T-helper 1 cell treated with Interleukin-12 subunit alpha and Interleukin-12 subunit beta and Interleukin-4 antibody, amounts not matched to agents 30 ng/mL and 1 ng/mL, for 36 hours (primary cell): ENCODE results near the gene PDE3B. TPM values are rescaled to one million over a fixed set of nuclear protein-coding genes. Genes with fewer than 3 reads are reported as not detected.

ENCODE experiments used
- intact Hi-C: fragments of 100-400 bp; cut with micrococcal nuclease; formaldehyde crosslinking; loops from one replicate; pipeline ENCODE4 v1.15.1; 2024
- total RNA-seq: library from RNA; stranded (reverse); gene quantifications from 2 replicates; pipeline ENCODE4 v1.2.3, GENCODE V29; 2022

PDE3B gene
- total RNA-seq, 1 donor from 2014 or later: 125 TPM

DNA sequence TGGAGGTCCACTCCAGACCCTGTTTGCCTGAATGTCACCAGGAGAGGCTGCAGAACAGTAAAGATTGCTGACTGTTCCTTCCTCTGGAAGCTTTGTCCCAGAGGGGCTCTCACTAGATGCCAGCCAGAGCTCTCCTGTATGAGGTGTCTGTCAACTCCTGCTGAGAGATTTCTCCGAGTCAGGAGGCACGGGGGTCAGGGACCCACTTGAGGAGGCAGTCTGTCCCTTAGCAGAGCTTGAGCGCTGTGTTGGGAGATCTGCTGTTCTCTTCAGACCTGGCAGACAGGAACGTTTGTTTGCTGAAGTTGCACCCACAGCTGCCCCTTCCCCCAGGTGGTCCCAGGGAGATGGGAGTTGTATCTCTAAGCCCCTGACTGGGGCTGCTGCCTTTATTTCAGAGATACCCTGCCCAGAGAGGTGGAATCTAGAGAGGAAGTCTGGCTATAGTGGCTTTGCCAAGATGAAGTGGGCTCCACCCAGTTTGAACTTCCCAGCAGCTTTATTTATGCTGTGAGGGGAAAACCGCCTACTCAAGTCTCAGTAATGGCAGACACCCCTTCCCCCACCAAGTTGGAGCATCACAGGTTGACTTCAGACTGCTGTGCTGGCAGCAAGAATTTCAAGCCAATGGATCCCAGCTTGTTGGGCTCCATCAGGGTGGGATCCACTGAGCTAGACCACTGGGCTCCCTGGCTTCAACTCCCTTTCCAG is 99.4 kb downstream of the PDE3B start:
- intact Hi-C loops: loop anchor here (2.0 kb wide), 1 partner anchor 14 kb away; no protein-coding TSS in a partner anchor

DNA sequence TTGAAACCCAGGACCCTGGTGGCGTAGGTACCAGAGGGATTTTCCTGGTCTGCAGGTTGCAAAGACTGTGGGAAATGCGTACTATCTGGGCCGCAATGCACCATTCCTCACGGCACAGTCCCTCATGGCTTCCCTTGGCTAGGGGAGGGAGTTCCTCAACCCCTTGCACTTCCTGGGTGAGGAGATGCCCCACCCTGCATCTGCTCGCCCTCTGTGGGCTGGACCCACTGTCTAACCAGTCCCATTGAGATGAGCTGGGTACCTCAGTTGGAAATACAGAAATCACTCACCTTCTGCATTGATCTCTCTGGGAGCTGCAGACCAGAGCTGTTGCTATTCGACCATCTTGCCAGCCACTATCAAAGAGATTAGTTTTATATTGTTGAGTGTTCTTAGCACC is 100.1 kb downstream of the PDE3B start:
- intact Hi-C loops: loop anchor here (2.0 kb wide), 1 partner anchor 15 kb away; no protein-coding TSS in a partner anchor

DNA sequence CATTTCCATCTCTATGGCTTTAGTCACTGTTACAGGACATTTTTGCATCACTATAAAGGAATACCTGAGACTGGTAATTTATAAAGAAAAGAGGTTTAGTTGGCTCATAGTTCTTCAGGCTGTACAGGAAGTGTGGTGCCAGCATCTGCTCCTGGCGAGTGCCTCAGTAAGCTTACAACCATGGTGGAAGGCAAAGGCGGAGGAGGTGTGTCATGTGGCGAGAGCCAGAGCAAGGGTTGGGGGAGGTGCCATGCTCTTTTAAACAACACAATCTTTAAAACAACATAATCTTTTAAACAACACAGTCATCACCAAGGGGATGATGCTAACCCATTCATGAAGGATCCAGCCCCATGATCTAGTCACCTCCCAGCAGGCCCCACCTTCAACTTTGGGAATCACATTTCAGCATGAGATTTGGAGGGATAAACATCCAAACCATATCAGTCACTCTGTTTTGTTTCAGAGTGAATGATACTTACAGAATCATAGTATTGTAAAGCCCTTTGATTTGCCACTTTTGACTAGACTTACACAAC is 103.3 kb downstream of the PDE3B start:
- intact Hi-C loops: no loop called here

DNA sequence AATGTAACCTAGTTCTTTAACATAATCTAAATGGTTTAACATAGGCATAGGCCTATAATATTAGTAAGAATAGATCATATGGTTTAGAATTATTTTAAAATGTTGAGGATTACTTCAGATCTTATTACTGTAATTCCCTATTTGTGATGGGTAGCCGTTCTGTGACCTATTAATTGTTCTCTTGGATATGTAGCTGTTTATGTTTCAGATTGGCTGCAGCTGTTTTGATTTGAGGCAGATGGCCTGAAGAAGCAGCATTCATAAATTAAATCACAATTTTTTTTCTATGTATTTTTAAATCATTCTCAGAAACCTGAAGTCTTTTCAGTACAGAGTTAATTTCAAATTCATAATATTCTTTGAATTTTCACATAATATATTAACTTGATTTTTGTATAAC is 104.5 kb downstream of the PDE3B start:
- intact Hi-C loops: no loop called here

DNA sequence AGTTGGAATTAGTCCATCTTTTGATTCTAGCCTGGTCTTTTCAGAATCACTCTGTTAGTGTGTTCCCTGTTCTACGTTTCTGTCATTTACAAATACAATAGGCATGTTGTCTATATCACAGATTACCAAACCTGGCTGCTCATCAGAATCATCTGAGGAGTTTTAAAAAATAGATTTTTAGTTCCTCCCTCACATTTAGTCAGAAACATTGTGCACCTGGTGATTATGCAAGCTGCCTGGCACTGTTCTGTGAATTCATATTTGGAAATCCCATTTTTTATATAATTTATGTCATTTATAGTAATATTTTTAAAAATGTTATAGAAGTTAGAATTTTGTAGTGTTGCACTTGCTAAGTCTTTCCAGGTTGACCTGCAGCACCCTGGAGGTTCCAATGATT is 107.3 kb downstream of the PDE3B start:
- intact Hi-C loops: no loop called here

DNA sequence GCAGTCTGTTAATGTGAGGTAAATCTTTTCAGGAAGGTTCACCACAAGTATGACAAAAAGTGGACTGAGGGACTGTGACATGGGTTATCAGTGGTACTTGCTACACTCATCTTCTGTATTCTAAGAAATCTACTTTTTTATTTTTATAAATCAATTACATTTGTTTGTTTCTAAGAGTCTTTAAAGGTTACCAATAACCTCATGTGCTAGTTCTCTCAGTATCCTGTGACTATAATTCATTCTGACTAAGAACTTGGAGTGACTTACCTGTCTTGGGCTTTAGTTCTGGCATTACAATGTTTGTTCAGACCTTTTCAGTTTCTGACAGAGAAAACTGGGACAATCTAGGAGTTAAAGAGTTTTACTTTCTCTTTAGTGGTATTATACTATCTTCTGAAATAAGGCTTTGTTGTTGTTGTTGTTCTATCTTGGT is 108.4 kb downstream of the PDE3B start:
- intact Hi-C loops: loop anchor here (1.0 kb wide), 1 partner anchor 12 kb away; no protein-coding TSS in a partner anchor

DNA sequence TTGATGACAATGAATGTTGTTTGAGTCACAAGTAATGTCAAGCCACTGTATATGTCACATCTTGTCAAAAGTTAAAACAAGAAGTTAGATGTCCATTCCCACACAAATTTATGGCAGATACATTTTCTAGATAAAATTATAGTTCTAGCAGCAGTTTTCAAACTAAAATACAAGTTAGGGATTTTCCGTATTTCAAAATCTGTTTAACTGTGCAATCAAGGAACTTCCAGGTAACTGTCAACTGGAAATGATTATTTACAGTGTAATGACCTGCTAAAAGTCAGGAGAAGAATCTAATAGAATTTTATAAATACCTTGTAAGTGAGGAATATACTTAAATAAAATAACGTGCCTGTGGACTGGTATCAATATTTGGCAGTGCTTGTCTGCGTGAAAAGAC is 111.5 kb downstream of the PDE3B start:
- intact Hi-C loops: no loop called here

DNA sequence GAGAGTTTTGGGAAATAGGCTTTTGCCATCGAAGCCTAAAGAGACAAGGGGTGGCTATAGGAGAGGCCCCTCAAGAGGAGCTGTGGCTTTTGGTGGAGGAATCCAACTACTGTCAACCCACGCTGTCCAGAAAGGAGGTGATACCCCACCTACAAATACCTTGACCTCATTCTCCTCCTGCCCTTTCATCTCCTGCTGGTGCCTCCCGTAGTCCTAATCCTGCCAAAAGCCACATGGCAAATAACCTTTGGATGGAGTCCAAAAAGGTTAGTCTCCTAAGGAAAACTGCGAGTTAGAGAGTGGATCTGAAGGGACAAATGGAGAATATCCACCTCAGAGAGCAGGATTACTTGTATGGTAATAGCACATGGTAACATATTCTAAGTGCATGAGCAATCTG is 112.7 kb downstream of the PDE3B start:
- intact Hi-C loops: no loop called here

DNA sequence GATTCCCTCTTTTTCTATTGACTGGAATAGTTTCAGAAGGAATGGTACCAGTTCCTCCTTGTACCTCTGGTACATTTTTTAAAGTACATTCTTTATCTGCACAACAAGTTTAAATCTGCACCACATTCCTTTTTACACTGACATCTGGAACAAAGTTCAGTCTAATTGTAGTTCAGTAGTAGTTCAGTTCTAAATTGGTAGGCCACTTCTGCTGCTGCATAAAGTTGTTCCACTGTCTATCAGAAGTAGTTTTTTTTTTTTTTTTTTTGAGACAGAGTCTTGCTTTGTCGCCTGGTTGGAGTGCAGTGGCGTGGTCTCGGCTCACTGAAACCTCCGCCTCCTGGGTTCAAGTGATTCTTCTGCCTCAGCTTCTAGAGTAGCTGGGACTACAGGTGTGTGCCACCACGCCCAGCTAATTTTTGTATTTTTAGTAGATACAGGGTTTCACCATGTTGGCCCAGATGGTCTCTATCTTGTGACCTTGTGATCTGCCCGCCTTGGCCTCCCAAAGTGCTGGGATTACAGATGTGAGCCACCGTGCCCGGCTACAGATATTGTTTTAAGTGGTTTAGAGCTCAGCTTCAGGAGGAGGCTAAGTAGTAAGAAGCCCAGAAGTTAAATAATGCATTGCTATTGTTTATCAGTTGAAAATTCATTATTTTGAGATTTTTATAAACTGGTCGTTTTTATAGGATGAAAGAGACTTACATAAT is 115.9 kb downstream of the PDE3B start:
- intact Hi-C loops: loop anchor here (1.0 to 10.0 kb wide), 2 partner anchors 9 to 405 kb away; partner anchors contain the start of gene RRAS2

DNA sequence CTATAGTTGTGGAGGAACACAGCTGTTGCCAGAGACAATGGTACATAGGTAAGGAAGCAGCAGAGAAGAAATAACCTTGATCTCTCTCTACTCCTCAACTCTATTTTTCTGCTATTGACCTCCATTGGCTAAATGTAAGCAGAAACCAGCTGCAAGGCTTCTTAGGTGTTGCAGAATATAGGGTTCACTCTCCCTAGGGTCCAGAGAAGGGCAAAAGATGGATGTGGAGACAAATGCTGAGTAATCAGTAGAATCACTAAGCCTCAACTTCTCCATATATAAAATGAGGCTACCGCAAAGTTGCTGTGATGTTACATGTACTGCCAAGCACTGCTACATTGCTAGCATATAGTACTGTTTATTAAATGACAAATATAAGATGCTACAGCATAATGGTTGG is 120.6 kb downstream of the PDE3B start:
- intact Hi-C loops: loop anchor here (1.0 to 10.0 kb wide), 4 partner anchors 12 to 409 kb away; partner anchors contain the start of gene RRAS2

DNA sequence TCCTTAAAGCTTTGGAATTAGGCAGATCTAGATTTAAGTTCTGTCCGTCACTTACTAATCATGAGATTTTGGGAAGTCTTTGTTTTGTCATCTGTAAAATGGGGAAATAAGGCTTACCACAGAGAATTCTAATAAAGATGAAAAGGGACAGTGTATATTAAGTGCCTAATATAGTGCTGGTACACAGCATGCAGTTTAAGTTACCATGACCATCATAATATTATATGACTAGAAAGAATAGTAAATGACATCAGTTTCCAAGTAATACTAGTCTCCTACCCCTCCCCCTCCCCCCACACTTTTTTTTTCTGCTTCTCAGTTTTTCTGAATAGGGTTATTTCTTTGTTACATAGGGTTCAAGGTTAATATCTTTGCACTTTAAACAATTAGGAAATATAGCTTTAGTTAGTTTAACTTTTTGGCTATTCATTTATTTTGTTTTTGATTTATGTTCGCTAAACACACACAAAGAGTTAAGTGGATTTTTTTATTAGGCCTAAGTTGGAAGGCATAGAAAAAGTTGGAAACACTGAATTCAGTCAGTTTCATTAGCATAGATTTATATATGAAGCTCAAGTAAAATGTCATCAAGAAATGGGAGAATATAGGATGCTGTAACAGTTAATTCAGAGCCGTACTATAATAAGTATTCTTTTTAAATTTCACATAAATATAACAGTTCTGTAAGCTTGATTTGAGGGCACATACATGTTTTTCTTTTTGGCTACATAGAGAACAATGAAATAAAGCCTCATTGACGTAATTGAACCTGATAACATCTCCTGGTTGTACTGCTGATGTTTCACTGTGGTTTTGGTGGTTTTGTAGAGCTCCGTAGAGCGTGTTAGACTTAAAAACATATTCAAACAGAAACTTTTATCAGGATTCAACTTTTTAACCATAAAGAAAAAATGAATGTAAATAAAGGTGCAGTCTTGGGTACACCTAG is 121.2 kb downstream of the PDE3B start:
- intact Hi-C loops: loop anchor here (1.0 to 10.0 kb wide), 13 partner anchors 13 to 1098 kb away; partner anchors contain the start of genes COPB1, FAR1, PSMA1 and RRAS2

DNA sequence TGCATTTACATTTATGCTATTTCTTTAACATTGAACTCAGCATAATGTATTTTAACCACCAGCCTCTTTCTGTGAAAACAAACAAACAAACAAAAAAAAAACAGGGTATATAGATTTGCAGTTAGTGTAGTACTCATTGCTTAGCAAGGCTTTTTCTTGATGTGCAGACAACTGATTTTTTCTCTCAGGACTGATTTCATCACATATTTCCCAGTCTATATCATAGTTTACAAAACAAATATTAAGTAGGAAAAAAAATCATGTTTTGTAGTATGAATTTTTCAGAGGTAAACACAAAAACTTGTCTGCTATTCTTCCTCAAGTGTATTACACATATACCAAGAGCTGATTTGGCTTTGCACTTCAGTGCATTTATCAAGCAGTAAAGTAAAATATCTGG is 123.0 kb downstream of the PDE3B start:
- intact Hi-C loops: loop anchor here (5.0 to 10.0 kb wide), 2 partner anchors 412 to 1099 kb away; partner anchors contain the start of genes FAR1 and RRAS2

DNA sequence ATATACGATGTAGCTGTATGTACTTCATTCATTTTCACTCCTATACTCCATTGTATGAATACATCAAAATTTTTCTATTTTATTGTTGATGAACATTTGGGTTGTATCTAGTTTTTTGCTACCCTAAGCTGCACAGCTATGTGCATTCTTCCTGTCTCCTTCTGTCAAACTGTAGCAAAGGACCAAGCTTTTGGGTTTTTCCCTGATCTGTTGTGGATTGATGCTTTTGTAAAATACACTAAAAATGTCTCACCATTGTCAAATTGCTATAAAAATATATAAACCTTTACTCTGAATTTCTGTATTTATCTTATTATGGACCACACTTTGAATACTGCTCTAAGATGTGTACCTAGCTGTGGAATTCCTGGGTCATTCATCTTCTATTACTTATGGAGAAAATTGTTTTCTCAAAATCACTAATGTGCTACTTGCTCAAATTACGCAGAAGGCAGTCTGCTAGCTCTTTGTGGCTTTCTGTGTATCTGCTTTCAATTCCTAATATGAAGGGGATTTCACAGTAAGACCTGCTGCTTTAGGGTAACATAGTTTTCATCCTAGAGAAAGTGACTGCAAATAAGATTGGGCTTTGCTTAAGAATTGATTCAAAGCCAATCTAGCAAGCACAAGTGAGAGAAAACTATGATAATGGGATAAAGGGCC is 125.1 kb downstream of the PDE3B start:
- intact Hi-C loops: loop anchor here (1.0 to 10.0 kb wide), 7 partner anchors 8 to 1492 kb away; partner anchors contain the start of genes BMAL1, FAR1 and RRAS2

DNA sequence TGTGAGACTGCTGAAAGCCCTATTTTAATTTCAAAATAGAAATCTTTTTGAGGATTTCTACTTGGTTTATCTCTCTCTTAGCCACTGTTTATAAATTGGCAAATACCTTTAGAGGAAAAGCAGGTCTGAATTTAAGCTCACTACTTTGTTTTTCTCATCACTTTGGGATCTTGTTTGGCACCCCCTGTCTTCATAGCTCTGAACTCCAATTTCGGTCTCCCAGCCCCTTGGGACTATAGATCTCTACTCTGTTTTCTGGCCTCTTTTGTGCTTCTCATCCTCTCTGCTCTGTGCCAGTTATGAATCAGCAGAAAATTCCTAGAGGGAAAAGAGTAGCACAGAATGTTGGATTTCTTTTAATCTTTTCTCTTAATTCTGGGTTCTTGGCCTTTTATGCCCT is 130.2 kb downstream of the PDE3B start:
- intact Hi-C loops: no loop called here

DNA sequence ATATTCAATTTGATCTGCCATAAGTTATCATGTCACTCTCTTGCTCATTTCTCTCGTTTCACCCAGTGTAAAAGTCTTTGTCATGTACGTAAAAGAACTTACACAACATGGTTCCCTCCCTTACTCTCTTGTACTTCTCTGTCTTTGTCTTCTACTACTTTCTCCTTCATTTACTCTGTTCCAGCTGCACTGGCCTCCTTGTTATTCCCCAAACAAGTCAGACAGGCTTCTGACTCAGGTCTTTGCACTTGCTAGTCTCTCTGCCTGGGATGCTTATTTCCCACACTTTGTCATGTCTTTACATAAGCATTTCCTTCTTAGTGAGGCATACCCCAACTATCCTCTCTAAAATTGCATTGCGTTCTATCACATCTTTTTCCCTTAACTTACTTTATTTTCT is 131.1 kb downstream of the PDE3B start:
- intact Hi-C loops: no loop called here

DNA sequence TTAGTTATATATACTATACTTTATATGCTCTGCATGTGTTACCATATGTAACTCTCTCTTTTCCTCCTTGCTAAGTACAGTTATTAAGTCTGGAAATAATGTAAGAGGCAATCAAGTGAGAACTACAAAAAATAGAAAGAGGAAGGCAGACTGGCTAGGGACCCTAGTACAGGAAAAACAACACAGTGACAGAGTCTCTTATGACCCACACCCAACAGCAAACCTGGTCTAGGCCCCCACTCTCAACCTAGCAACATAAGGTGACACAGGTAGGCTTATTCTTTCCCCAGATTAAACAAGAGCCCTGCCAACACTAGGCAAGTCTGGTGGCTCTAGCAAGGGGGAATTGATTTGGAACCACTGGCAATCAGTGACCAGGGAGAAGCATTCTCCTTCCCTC is 132.3 kb downstream of the PDE3B start:
- intact Hi-C loops: no loop called here

DNA sequence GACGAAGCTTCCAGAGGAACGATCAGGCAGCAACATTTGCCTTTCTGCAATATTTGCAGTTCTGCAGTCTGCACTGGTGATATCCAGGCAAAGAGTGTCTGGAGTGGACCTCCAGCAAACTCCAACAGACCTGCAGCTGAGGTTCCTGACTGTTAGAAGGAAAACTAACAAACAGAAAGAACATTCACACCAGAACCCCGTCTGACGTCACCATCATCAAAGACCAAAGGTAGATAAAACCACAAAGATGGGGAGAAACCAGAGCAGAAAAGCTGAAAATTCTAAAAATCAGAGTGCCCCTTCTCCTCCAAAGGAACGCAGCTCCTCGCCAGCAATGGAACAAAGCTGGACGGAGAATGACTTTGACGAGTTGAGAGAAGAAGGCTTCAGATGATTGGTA is 134.9 kb downstream of the PDE3B start:
- intact Hi-C loops: loop anchor here (1.0 kb wide), 1 partner anchor 9 kb away; no protein-coding TSS in a partner anchor

DNA sequence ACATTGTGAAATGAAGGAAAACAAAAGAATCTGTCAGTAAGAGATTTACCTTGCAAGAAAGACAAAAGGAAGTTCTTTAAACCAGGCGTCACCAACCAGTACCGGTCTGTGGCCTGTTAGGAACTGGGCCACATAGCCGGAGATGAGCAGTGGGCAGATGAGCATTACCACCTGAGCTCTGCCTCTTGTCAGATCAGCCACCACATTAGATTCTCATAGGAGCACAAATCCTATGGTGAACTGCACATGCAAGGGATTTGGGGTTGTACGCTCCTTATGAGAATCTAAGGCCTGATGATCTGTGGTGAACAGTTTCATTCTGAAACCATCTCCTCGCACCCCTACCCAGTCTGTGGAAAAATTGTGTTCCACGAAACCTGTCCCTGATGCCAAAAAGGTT is 140.2 kb downstream of the PDE3B start:
- intact Hi-C loops: loop anchor here (2.0 kb wide), 1 partner anchor 15 kb away; no protein-coding TSS in a partner anchor

DNA sequence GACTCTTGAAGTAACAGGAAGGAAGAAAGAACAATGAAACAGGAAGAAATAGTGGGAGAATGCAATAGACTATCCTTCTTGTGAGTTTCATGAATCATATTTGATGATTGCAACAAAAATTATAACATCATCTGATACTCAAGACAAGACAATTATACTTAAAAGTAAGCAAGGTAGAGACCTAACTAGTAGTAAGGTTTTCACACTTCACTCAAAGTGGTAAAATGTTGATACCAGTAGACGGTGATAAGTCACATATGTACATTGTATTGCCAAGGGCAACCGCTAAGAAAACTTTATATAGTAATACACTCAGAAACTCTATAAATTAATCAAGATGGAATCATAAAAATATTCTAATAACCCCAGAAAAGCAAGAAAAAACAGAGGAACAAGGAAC is 140.6 kb downstream of the PDE3B start:
- intact Hi-C loops: loop anchor here (2.0 kb wide), 1 partner anchor 15 kb away; no protein-coding TSS in a partner anchor
